ENCODE results near the gene NEAT1. TPM values are rescaled to one million over a fixed set of nuclear protein-coding genes. Genes with fewer than 3 reads are reported as not detected.

The NEAT1 gene
- total RNA-seq, 4 donors from 2014 or later = 42.8 to 181 (median 96.0) TPM

DNA sequence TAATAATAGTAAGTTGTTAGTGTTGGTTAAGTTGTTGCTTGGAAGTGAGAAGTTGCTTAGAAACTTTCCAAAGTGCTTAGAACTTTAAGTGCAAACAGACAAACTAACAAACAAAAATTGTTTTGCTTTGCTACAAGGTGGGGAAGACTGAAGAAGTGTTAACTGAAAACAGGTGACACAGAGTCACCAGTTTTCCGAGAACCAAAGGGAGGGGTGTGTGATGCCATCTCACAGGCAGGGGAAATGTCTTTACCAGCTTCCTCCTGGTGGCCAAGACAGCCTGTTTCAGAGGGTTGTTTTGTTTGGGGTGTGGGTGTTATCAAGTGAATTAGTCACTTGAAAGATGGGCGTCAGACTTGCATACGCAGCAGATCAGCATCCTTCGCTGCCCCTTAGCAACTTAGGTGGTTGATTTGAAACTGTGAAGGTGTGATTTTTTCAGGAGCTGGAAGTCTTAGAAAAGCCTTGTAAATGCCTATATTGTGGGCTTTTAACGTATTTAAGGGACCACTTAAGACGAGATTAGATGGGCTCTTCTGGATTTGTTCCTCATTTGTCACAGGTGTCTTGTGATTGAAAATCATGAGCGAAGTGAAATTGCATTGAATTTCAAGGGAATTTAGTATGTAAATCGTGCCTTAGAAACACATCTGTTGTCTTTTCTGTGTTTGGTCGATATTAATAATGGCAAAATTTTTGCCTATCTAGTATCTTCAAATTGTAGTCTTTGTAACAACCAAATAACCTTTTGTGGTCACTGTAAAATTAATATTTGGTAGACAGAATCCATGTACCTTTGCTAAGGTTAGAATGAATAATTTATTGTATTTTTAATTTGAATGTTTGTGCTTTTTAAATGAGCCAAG lies 2.7 kb downstream of the NEAT1 start:
- intact Hi-C loops (cut with DNase I) = no loop called here
- H3K9me3 ChIP-seq = no peaks in the 10 kb centered on the region
- peaks cover 32 to 55% (median 51%) of the 10 kb centered on the region in 4 donors for H3K4me1 ChIP-seq
- TF ChIP-seq EP300 (IDR thresholded peaks at IDR 0.05) (no peak), POLR2AphosphoS5 (IDR thresholded peaks at IDR 0.05) (peak in 1 of 2 donors; percentile 69), POLR2A (IDR thresholded peaks at IDR 0.05; ENCODE audit: low read depth) (peak; percentile 32)
- TF ChIP-seq, protein P1, sequence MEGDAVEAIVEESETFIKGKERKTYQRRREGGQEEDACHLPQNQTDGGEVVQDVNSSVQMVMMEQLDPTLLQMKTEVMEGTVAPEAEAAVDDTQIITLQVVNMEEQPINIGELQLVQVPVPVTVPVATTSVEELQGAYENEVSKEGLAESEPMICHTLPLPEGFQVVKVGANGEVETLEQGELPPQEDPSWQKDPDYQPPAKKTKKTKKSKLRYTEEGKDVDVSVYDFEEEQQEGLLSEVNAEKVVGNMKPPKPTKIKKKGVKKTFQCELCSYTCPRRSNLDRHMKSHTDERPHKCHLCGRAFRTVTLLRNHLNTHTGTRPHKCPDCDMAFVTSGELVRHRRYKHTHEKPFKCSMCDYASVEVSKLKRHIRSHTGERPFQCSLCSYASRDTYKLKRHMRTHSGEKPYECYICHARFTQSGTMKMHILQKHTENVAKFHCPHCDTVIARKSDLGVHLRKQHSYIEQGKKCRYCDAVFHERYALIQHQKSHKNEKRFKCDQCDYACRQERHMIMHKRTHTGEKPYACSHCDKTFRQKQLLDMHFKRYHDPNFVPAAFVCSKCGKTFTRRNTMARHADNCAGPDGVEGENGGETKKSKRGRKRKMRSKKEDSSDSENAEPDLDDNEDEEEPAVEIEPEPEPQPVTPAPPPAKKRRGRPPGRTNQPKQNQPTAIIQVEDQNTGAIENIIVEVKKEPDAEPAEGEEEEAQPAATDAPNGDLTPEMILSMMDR (IDR thresholded peaks at IDR 0.05) = peak in 1 of 3 experiments; percentile 4
- H3K27me3 ChIP-seq = no peaks in the 10 kb centered on the region
- peak overlapping the region; percentile 71 to 81 (median 74) for H3K4me3 ChIP-seq
- WGBS = 0% methylated on average over 9 of the region's 9 CpGs
- peaks cover 15 to 62% (median 24%) of the 10 kb centered on the region in 4 donors for H3K36me3 ChIP-seq
- DNase-seq (ENCODE audit: extremely low spot score) = no peak
- H3K27ac ChIP-seq (replicated peaks in 1 of 4) = peak overlapping the region; percentile 97 to 99 (median 99)

DNA sequence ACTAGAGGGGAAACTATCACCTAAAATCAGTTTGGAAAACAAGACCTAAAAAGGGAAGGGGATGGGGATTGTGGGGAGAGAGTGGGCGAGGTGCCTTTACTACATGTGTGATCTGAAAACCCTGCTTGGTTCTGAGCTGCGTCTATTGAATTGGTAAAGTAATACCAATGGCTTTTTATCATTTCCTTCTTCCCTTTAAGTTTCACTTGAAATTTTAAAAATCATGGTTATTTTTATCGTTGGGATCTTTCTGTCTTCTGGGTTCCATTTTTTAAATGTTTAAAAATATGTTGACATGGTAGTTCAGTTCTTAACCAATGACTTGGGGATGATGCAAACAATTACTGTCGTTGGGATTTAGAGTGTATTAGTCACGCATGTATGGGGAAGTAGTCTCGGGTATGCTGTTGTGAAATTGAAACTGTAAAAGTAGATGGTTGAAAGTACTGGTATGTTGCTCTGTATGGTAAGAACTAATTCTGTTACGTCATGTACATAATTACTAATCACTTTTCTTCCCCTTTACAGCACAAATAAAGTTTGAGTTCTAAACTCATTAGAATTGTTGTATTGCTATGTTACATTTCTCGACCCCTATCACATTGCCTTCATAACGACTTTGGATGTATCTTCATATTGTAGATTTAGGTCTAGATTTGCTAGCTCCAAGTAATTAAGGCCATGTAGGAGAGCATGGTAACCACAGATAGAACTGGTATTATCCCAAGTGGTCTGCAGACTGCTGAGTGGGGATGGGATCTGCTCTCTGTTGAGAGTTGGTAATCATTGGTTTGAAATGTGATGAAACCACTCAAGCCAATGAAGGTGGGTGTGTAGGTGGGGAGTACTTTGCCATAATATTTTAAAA lies 3.6 kb downstream of the NEAT1 start:
- Histone ChIP-seq H3K4me3 (peak overlapping the region; percentile 71 to 81 (median 74)), H3K27me3 (no peaks in the 10 kb centered on the region), H3K36me3 (peaks cover 15 to 66% (median 24%) of the 10 kb centered on the region in 4 donors), H3K27ac (replicated peaks in 1 of 4) (peak overlapping the region; percentile 97 to 99 (median 99)), H3K9me3 (no peaks in the 10 kb centered on the region), H3K4me1 (peaks cover 34 to 55% (median 52%) of the 10 kb centered on the region in 4 donors)
- no peak for DNase-seq (ENCODE audit: extremely low spot score)
- intact Hi-C loops (cut with DNase I) = no loop called here
- 2% methylated on average over 9 of the region's 9 CpGs for WGBS
- TF ChIP-seq, protein P1 (IDR thresholded peaks at IDR 0.05) = no peak
- TF ChIP-seq POLR2AphosphoS5 (IDR thresholded peaks at IDR 0.05) = peak in 1 of 2 donors; percentile 5

DNA sequence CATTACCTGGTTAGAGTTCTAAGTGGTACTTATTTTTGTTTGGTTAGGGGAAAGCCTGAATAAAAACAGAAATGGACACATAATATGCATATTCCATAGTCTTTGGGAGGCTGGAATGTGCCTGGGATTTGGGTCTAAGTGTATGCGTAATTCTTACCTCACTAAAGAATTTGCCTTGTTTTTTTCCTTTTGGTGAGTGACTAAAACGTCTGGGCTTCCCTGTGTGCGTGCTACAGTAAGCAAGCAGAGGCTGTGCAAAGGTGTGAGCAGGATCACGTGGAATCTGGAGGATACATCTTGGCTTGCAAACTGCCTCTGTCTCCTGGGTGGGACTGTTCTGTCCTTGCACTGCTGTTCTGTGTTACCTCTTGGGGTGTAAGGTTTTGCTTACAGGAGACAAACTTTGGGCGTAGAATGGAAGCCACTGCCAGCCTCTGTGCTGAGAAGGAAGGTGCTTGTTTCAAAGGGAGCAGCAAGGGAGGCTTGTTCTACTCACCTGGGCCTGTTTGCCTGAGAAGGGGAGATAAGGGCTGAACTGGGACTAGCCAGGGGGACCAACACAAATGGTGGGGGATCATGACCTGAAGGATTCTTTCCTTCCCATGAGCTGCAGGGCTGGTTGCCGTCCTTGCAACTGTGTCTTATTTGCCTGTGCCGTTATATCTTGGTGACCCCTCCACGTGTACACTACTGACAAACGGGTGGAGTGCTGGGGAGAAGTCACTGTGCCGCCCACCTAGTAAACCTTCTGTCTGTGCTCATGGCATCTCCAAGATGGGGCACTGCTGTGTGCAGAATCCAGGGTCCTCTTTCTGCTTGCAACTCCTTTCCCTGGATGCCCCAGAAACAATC lies 4.5 kb downstream of the NEAT1 start:
- peaks cover 15 to 75% (median 24%) of the 10 kb centered on the region in 4 donors for H3K36me3 ChIP-seq
- H3K4me1 ChIP-seq = peaks cover 42 to 58% (median 56%) of the 10 kb centered on the region in 4 donors
- H3K9me3 ChIP-seq = no peaks in the 10 kb centered on the region
- no peak for DNase-seq (ENCODE audit: extremely low spot score)
- peak overlapping the region; percentile 97 to 99 (median 99) for H3K27ac ChIP-seq (replicated peaks in 1 of 4)
- 7% methylated on average over 10 of the region's 10 CpGs for WGBS
- no peaks in the 10 kb centered on the region for H3K27me3 ChIP-seq
- TF ChIP-seq, protein P1 (IDR thresholded peaks at IDR 0.05) = no peak
- peak; percentile 50 for TF ChIP-seq POLR2A (IDR thresholded peaks at IDR 0.05; ENCODE audit: low read depth)
- no peak for TF ChIP-seq EP300 (IDR thresholded peaks at IDR 0.05)
- TF ChIP-seq POLR2AphosphoS5 (IDR thresholded peaks at IDR 0.05) = peak in 1 of 2 donors; percentile 45
- peak overlapping the region; percentile 71 to 81 (median 74) for H3K4me3 ChIP-seq
- intact Hi-C loops (cut with DNase I) = no loop called here

All from esophagus muscularis mucosa (tissue), 4 donors.